Measurements from ENCODE around the gene PIK3CB.

- TF ChIP-seq EZH2 (IDR thresholded peaks at IDR 0.05; ENCODE audit: borderline replicate concordance, low read length) (no peak), CTCF (IDR thresholded peaks at IDR 0.05; ENCODE audit: low read length) (no peak)
Observed at GRCh38 chr3:138642927-138643253, 191.8 kb downstream of the PIK3CB start.

All from OCI-LY1 (cell line).